ENCODE measurements around the gene EXOC2.

The EXOC2 gene

GRCh38 chr6:465531-466348 lies 227.2 kb downstream of the EXOC2 start:
- no peak for TF ChIP-seq CTCF (conservative IDR thresholded peaks at IDR 0.05; ENCODE audit: low read length)
- no peak overlapping the region for H3K4me3 ChIP-seq (ENCODE audit: low read length)
- no peak for DNase-seq (ENCODE audit: low read depth)

GRCh38 chr6:456887-457286 lies 236.1 kb downstream of the EXOC2 start:
- DNase-seq (ENCODE audit: low read depth), result no peak
- no peak for TF ChIP-seq CTCF (conservative IDR thresholded peaks at IDR 0.05; ENCODE audit: low read length)
- no peak overlapping the region for H3K4me3 ChIP-seq (ENCODE audit: low read length)

GRCh38 chr6:456358-456867 lies 236.5 kb downstream of the EXOC2 start:
- H3K4me3 ChIP-seq (ENCODE audit: low read length), result no peak overlapping the region
- DNase-seq (ENCODE audit: low read depth), result no peak
- no peak for TF ChIP-seq CTCF (conservative IDR thresholded peaks at IDR 0.05; ENCODE audit: low read length)

GRCh38 chr6:455835-456234 lies 237.1 kb downstream of the EXOC2 start:
- no peak for TF ChIP-seq CTCF (conservative IDR thresholded peaks at IDR 0.05; ENCODE audit: low read length)
- no peak overlapping the region for H3K4me3 ChIP-seq (ENCODE audit: low read length)
- DNase-seq (ENCODE audit: low read depth), result no peak

GRCh38 chr6:455006-455585 lies 237.8 kb downstream of the EXOC2 start:
- DNase-seq (ENCODE audit: low read depth), result no peak
- H3K4me3 ChIP-seq (ENCODE audit: low read length), result no peak overlapping the region
- TF ChIP-seq CTCF (conservative IDR thresholded peaks at IDR 0.05; ENCODE audit: low read length), result no peak

- H3K4me3 ChIP-seq (ENCODE audit: low read length), result no peak overlapping the region
- no peak for TF ChIP-seq CTCF (conservative IDR thresholded peaks at IDR 0.05; ENCODE audit: low read length)
- DNase-seq (ENCODE audit: low read depth), result no peak
Observed at GRCh38 chr6:454148-454991, 238.6 kb downstream of the EXOC2 start.

All from AG10803 (cell line).